GM19452 (cell line): ENCODE measurements around the gene ENDOV.

Experiments used
- ATAC-seq: cut with Tn5 transposase; IDR thresholded peaks from one replicate; pipeline ENCODE4 v1.9.1; 2021; ENCODE audit not compliant: unreplicated experiment

The ENDOV gene

GRCh38 chr17:80464486-80464885 lies 49.5 kb downstream of the ENDOV start:
- ATAC-seq = no peak

- no peak for ATAC-seq
These were observed 50.5 kb downstream of the ENDOV start for GRCh38 chr17:80465327-80465974.

GRCh38 chr17:80466188-80466705 lies 51.3 kb downstream of the ENDOV start:
- no peak for ATAC-seq

- ATAC-seq = no peak
These were observed 53.3 kb downstream of the ENDOV start for GRCh38 chr17:80468242-80468641.

- no peak for ATAC-seq
These were observed 54.0 kb downstream of the ENDOV start for GRCh38 chr17:80468781-80469493.

- no peak for ATAC-seq
These were observed 54.7 kb downstream of the ENDOV start for GRCh38 chr17:80469667-80470066.

GRCh38 chr17:80470603-80471002 lies 55.6 kb downstream of the ENDOV start:
- no peak for ATAC-seq

GRCh38 chr17:80471922-80472321 lies 57.0 kb downstream of the ENDOV start:
- no peak for ATAC-seq

- no peak for ATAC-seq
These were observed 58.0 kb downstream of the ENDOV start for GRCh38 chr17:80472996-80473395.

GRCh38 chr17:80473701-80474100 lies 58.7 kb downstream of the ENDOV start:
- ATAC-seq = no peak

- no peak for ATAC-seq
These were observed 59.4 kb downstream of the ENDOV start for GRCh38 chr17:80474231-80474960.

GRCh38 chr17:80474961-80475909 lies 60.3 kb downstream of the ENDOV start:
- ATAC-seq = no peak

- no peak for ATAC-seq
These were observed 61.2 kb downstream of the ENDOV start, which contains the start of gene NPTX1 for GRCh38 chr17:80475910-80476876. TSS of gene NPTX1 (minus strand) at chr17:80476607. CDS start at chr17:80476446, 161 bp downstream.

- ATAC-seq = no peak
These were observed 62.1 kb downstream of the ENDOV start for GRCh38 chr17:80476877-80477646.

- no peak for ATAC-seq
These were observed 62.9 kb downstream of the ENDOV start for GRCh38 chr17:80477647-80478478.

GRCh38 chr17:80478487-80479245 lies 63.7 kb downstream of the ENDOV start:
- no peak for ATAC-seq

- ATAC-seq = no peak
These were observed 64.2 kb downstream of the ENDOV start for GRCh38 chr17:80479246-80479566.
